ENCODE results near the gene ZNF383.
"Not testable (repeated sequence)": the region's sequence is repeated elsewhere in the genome, so short reads cannot be mapped to it uniquely, and the experiment has no call there.

Gene ZNF383

DNA sequence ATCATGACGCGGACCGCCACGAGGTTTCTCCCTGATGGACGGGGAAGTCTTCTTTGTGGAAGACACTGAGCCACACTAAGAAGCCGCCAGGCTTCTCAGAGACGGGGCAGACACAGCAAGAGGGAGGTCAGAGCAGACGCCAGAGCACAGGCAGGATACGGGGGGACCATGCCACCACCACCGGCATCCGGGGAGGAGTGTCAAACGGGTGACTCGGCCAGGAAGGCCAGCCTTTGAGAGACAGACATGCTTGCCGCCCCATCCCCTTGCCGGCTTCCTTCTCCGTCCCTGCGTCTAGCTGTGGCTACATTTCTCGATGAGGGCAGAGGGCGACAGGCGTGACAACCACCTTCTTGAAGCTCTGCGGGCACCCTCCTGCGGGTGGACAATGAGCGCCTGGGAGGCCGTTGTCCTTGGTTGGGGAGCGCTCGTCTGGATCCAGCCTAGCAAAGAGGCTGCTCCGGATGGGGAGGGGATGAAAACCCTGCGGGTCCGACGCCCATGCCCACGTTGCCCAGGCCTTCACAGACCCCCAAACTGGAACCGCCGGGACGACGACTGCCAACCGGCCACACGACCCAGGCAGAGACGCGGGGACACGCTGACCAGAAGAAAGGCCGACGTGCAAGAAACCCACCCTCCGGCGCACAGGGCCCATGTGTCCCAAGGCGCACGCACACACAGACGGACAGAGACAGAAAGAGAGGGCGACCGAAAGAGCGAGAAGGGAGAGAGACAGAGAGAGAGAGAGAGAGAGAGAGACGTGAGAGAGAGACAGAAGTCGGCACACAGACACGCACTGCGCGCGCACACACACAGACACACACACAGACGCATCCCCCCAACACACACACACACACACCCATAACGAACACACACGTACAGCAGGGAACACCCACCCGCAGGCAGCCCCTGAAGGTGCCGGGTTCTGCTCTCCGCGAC lies 75.3 kb downstream of the ZNF383 start:
- DNase-seq (ENCODE audit: low read depth, low spot score), result not testable (repeated sequence)

DNA sequence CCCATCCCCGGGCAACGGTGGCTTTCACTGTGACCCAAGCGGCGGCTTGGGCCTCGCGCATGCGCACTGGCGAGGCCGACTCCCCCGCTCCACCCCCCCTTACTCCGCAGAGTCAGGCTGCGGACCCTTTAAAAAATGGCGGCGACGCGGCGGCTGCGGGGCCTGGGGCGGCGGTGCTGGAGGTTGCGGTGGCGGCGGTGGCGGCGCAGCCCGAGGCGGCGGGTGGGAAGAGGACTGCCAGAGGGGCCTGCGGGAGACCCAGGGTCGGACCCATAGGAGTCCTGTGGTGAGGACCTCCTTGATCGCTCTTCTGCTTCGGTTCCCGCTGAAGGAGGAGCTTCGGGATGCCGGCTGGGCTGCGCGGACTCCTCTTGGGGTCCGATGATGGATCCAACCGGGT lies 76.2 kb downstream of the ZNF383 start:
- DNase-seq (ENCODE audit: low read depth, low spot score), result not testable (repeated sequence)

Measured in iPS DF 19.7 (cell line).